Hematopoietic multipotent progenitor cell treated with erythropoietin and hydrocortisone succinate and interleukin-3 and kit ligand, for 6 days (in vitro differentiated cells): ENCODE data around the gene ANKRD6.
A peak's percentile ranks its signal among the peaks of the same experiment; 100 is the strongest.
"Not testable (repeated sequence)": the region's sequence is repeated elsewhere in the genome, so short reads cannot be mapped to it uniquely, and the experiment has no call there.

Source experiments
- DNase-seq: peaks from one replicate; pipeline ENCODE4 v3.0.0-alpha.2; 2015

Gene ANKRD6

GRCh38 chr6:89432875-89433251, at the start of gene ANKRD6:
TSS of gene ANKRD6 (plus strand) at chr6:89433152. CDS start at chr6:89566977, 133,825 bp downstream.
- DNase-seq, result peak; percentile 76

GRCh38 chr6:89385156-89385667, 47.7 kb upstream of the ANKRD6 start:
- no peak for DNase-seq

DNA sequence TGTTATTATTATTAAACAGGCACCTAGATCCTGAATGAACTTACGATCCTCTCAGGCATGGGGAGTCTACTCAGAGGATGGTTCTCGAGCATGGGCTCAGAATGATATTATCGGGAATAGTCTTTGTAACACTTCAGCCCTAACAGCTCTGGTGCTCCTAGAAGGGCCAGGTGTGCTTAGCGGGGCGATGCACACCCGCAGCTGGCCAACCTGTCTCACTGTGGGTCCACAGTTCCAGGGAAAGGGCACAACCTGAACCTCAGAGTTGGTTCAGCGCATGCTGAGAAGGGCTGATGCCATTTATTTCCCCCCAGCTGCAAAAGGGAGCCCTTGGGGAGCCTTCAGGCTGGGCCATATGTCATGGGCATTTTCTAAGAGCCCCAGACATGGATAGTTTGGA, 47.1 kb upstream of the ANKRD6 start:
- no peak for DNase-seq

DNA sequence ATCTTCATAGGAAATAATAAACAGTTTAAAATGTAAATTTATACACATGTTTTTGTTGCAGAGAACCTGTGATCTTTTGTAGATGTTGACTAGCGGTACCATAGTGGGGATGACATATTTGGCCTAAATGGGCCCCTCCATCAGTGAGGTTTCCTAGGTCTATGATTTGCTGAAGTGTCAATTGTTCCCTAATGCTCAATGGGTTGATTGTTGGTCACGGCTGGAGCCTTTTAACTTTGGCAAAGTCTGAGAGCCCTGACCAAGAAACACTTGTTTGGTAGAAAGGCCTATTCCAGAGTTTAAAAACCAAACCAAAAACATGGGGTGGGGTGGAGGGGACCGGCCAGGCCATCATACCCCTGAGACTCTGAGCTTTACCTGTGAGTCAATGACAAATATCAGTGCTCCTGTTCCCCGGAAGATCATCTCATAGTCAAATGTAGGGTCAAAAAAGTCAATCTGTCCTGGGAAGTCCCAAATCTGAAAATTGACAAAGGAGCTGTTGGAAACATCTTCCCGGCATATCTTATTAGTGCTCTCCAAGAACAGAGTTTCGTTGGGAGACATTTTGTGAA, 45.9 kb upstream of the ANKRD6 start:
- DNase-seq, result no peak

DNA sequence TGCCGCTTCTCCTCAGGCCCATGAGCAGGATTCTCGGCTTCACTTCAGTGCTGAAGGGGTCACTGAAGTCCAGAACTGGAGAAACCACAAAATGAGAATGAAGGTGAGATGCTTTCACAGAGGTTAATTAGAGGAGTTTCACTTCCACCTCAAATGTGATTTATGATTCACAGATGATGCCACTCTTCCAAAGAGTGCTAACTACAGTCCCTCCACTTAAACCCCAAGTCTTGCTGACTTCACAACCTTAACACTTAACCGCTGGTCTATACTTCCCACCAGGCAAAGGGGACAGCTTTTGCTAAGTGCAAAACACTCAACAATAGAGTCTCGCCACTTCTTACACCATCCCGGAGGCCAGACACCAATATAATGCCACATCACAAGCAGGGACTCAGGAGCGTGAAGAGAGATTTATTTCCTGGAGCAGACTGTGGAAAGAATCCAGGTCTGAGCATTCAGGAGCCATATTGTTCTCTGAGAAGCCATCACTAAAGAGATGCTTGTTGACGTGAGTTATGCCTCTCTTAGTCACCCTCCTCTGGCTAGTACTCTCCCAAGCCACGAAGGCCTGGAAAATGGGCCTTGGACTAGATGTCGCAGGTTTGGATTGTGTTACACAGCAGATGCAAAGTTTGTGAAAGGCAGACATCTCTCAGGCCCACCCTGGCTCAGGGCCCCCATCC, 45.3 kb upstream of the ANKRD6 start:
- no peak for DNase-seq

DNA sequence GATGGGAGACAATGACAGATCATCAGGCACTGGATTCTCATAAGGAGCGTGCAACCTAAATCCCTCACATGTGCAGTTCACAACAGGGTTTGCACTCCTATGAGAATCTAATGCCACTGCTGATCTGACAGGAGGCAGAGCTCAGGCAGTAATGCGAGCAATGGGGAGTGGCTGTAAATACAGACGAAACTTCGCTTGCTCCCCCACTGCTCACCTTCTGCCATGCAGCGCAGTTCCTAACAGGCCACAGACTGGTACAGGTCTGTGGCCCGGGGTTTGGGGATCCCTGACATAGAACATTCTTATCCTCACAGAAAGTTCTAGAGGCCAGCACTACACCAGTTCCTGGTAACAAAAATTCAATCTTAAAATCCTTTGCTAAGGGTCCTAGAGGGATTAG, 44.1 kb upstream of the ANKRD6 start:
- no peak for DNase-seq

GRCh38 chr6:89392823-89393222, 40.1 kb upstream of the ANKRD6 start:
- DNase-seq, result no peak

- DNase-seq, result no peak
These were observed 39.3 kb upstream of the ANKRD6 start for GRCh38 chr6:89393659-89394058.

GRCh38 chr6:89397884-89398283, 35.1 kb upstream of the ANKRD6 start:
- DNase-seq, result not testable (repeated sequence)

DNA sequence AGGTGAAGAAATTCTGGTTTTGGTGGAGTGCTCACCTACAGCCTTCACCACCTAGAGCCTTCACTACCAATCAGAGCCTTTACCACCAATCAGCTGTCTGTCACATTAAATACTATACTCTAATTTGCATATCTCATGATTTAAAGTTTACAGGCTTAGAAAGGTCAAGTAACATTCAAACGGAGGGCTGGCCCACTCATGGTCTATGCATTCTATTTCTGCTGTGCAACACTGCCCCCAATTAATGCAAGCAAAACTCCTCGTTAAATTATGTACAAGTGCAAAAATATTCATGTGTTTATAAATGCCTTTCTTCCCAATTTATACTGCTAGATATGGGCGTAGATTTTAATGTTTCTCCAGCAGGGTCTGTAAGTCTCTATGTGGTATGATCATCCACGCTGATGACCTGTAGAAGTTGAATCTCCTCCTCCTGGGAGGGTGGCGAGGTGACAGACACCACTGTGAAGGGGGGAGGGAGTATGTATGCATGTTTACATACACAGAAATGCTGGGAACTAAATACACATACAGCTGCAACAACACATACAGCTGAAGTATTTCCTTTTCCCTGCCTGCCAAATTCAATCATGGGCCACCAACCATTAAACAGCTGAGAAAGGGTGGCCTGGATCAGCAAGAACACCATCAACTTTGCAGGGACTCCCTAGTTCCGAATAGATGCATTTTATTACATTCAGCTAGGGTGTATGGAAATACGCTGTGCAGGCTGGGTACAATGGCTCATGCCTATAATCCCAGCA, 34.0 kb upstream of the ANKRD6 start:
- DNase-seq, result no peak

- no peak for DNase-seq
These were observed 32.9 kb upstream of the ANKRD6 start for GRCh38 chr6:89400050-89400449.

- DNase-seq, result no peak
These were observed 32.0 kb upstream of the ANKRD6 start for GRCh38 chr6:89400912-89401399.

DNA sequence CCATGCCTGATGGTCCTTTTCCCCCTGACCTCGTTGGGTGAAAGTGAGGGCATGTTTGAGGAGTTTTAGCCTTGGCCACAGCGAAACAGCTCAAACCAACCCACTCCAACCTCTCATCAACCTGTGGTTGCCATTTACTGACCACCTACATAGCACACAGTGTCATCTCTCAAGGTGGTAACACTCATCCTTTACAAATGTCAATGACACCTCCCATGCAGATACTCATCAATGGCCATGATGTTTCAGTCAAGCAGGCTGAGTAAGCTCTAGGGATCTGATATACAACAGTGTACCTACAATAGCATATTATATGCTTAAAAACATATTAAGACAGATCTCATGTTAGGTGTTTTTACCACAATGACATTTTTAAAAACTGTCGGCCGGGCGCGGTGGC, 30.2 kb upstream of the ANKRD6 start:
- no peak for DNase-seq

DNA sequence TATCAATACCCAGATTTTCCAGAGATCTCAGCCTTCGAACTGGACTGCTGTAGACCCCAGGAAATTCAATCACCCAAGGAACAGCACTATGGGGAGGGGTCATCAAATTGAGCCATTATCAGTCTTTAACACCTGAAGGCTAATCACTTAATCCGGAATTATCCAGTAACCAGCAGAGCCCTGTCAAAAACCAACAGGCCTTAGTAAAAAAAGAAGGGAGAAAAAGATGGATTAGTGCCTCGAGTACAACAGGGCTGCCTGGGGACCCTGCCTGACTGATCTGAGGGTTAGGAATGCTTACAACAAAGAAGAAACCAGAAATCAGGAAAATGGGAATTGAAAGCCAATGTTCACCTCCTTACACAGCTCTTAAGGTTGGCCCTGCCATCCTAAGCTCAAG, 28.4 kb upstream of the ANKRD6 start:
- no peak for DNase-seq

DNA sequence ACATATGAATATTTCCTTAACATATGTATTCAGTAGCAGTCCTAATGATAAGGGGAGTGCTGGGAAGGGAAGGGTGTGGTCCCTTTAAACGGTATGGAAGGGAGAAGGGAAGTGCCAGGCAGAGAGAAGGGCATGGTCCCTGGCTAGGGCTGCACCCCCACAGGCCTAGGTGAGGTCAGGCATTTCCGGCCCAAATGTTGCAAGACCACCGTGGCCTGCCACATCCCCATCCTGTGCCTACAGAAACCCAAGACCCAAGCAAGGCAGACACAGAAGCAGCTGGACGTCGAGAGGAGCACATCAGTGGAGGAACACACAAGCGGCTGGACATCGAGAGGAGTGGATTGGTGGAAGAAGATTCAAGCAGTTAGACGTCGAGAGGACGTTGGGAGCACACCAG, 26.8 kb upstream of the ANKRD6 start:
- DNase-seq, result peak; percentile 50

- DNase-seq, result no peak
These were observed 23.4 kb upstream of the ANKRD6 start for GRCh38 chr6:89409461-89410035.

- DNase-seq, result no peak
These were observed 22.7 kb upstream of the ANKRD6 start for GRCh38 chr6:89410231-89410761.

DNA sequence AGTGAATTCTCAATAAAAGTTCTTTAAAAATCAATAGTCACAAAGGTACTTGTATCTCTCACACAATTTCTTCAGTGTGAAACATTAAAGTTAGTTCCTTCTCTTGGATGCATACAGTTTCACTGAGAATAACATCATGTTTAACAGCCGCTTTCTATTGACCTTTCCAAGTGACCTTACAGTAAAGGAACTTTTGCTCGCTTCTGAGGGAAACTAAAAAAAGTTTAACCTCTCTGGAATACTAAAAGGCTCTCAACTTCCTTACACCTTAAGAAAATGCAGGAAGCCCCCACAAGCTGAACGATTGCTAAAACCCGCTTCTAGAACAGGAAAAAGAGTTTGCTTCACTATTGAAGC, 22.2 kb upstream of the ANKRD6 start:
- peak; percentile 12 for DNase-seq

- peak; percentile 64 for DNase-seq
These were observed 21.5 kb upstream of the ANKRD6 start for GRCh38 chr6:89411145-89412070.

DNA sequence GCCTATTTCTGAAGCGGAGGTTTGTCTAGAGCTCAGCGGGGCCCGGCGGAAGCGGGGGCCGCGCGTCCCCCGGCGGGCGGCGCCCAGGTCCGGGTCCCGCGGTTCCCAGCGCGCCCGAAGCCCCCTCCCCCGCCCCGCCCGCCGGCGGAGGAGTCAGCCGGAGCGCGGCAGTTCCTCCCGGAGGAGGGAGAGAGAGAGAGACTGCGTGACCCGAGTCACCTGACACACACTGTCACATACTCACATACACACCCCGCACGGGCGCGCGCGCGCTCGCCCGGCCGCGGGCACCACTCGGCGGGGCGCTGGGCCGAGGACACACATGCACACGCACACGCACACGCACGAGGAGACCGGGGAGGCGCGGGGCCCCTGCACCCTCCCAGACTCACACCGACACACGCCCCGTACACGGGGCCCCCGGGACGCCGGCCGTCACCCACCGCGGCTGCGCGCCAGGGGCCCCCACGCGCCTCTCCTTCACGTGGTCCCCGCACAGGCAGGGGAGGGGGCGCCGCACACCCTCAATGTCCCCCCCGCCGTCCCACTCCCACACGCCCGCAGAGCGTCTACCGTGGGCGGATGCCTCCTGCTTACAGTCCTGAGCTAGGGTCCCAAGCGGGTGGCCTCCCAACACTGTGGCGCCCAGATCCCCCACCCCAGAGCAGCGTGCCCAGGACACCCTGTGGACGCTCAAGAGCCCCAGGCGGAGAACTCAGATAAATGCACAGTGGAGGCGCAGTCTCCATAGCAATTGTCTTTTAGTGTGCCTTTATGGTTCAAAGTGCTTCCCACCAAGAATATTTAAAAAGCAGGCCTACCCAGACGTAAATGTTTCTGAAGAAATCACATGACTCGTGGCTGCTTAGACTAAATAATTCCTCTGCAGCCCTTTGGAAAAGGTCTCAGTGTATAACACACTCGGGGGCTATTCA, 20.6 kb upstream of the ANKRD6 start, which contains the start of gene RRAGD:
Gene RRAGD (minus strand): TSS at position 203 of the 935 bp plus-strand sequence. CDS start 280 bp downstream, outside the sequence.
- DNase-seq, result peak; percentile 83

DNA sequence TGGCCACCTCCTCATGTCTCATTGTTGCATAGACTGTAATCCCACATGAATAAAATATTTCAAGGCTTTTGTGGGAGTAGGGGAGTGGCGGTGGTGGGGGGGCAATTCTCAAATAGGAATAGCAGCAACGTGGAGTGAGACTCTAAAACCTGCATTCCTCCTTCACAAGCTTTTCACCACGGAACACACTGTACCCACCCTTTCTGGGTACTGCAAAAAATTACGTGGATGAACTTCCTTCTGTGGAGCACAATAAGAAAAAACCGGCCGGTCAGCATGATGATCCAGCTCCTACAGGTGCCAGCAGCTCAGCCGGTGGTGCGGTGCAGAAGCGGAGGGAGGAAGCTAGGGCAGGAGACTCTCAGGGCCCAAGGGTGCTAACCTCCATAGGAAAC, 19.9 kb upstream of the ANKRD6 start:
- peak; percentile 32 for DNase-seq
